Measurements from ENCODE around the gene SLC7A6OS. TPM values are rescaled to one million over a fixed set of nuclear protein-coding genes. Genes with fewer than 3 reads are reported as not detected.

The SLC7A6OS gene
- total RNA-seq, 6 experiments from 2014 or later, result 10.5 to 16.2 (median 13.7) TPM

DNA sequence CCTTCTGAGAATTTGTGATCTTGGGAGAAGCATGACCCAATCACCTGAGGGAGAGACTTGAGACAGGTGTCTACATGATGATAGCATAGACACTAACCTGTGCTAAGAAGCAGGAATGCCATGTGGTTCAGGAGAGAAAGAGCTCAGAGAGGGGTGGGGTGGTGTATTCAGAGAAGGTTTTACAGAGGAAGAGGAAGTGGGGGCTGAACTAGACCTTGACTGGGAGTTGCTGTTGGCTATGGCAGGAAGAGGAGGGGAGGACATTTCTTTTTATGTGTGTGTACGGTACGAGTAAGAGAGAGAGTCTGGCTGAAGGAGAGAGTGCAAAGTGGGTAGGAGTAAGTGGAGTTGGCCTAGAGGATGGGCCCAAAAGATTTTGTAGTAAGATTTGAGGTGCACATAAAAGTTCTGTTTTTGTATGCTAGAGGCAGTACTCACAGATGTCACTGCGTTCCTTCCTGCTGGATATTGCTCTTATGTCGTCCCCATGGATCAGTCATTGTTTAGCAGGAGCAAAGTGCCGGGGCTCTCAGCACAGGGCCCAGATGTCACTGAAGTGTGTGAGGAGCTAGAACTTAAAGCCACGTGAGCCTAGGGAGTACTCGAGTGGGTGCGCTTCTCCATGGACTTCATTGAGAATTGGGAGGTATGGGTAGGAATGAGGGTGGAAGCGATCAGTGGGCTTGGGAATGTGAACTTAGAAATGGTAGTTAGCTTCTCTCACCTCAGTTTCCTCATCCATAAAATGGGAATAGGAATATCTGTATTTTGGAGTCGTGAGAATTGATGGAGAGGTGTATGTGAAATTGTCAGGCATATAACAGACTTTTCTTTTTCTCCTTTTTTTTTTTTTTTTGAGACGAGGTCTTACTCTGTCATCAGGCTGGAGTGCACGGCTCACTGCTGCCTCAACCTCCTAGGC, 24.3 kb downstream of the SLC7A6OS start:
- peak overlapping the region; percentile 65 for H3K27ac Mint-ChIP-seq
- no peak for DNase-seq
- no peaks in the 10 kb centered on the region for H3K9me3 Mint-ChIP-seq
- H3K36me3 Mint-ChIP-seq (ENCODE audit: low read depth), result peaks cover 63% of the 10 kb centered on the region
- H3K27me3 Mint-ChIP-seq (ENCODE audit: insufficient read depth), result peaks cover 4% of the 10 kb centered on the region; the same call in 1 of the 2 replicates
- peak overlapping the region; percentile 0; the same call in 1 of the 2 replicates for H3K4me3 Mint-ChIP-seq
- peaks cover 57% of the 10 kb centered on the region for H3K4me1 Mint-ChIP-seq (ENCODE audit: low read depth)
- TF ChIP-seq, protein P1, sequence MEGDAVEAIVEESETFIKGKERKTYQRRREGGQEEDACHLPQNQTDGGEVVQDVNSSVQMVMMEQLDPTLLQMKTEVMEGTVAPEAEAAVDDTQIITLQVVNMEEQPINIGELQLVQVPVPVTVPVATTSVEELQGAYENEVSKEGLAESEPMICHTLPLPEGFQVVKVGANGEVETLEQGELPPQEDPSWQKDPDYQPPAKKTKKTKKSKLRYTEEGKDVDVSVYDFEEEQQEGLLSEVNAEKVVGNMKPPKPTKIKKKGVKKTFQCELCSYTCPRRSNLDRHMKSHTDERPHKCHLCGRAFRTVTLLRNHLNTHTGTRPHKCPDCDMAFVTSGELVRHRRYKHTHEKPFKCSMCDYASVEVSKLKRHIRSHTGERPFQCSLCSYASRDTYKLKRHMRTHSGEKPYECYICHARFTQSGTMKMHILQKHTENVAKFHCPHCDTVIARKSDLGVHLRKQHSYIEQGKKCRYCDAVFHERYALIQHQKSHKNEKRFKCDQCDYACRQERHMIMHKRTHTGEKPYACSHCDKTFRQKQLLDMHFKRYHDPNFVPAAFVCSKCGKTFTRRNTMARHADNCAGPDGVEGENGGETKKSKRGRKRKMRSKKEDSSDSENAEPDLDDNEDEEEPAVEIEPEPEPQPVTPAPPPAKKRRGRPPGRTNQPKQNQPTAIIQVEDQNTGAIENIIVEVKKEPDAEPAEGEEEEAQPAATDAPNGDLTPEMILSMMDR (IDR thresholded peaks at IDR 0.05), result no peak

DNA sequence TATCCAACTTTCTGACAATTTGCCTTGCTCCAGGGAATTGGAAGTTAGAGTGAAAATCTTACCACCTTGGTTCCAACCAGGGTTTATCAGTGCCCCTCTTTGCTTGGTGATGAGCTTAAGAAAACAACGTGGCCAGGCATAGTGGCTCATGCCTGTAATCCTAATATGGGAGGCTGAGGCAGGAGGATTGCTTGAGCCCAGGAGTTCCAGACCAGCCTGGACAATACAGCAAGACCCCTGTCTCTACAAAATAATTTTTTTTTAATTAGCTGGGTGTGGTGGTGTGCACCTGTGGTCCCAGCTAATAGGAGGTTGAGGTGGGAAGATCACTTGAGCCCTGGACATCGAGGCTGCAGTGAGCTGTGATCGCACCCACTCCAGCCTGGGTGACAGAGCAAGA, 25.1 kb downstream of the SLC7A6OS start:
- peaks cover 61% of the 10 kb centered on the region for H3K36me3 Mint-ChIP-seq (ENCODE audit: low read depth)
- no peaks in the 10 kb centered on the region for H3K9me3 Mint-ChIP-seq
- no peak overlapping the region for H3K4me3 Mint-ChIP-seq
- DNase-seq, result no peak
- H3K27me3 Mint-ChIP-seq (ENCODE audit: insufficient read depth), result peaks cover 1% of the 10 kb centered on the region; the same call in 1 of the 2 replicates
- TF ChIP-seq, protein P1 (IDR thresholded peaks at IDR 0.05), result no peak
- peak overlapping the region; percentile 65; the same call in 1 of the 2 replicates for H3K27ac Mint-ChIP-seq
- peaks cover 51% of the 10 kb centered on the region for H3K4me1 Mint-ChIP-seq (ENCODE audit: low read depth)

DNA sequence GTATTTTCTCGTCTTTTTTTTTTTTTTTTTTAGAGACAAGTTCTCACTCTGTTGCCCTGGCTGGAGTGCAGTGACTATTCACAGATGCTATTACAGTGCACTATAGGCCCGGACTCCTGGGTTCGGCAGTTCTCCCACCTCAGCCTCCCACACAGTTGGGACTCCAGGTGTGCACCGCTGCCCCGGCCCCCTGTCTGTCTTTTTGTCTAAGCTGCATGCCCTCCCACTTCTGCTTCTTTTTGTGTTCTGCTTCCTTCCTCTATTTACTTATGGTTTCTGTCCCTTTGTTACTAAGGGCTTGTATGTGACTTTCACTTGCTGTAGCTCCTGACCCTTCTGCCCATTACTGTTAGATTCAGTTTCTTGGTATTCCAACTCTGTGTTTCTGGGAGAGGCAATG, 25.9 kb downstream of the SLC7A6OS start:
- TF ChIP-seq, protein P1 (IDR thresholded peaks at IDR 0.05), result no peak
- Mint-ChIP-seq H3K36me3 (ENCODE audit: low read depth) (peaks cover 59% of the 10 kb centered on the region), H3K4me1 (ENCODE audit: low read depth) (peaks cover 43% of the 10 kb centered on the region), H3K9me3 (no peaks in the 10 kb centered on the region), H3K4me3 (no peak overlapping the region), H3K27me3 (ENCODE audit: insufficient read depth) (no peaks in the 10 kb centered on the region; the same call in 1 of the 2 replicates), H3K27ac (0 out of 2 replicates have a peak overlapping the region, but pooled peaks have one; percentile 8)
- no peak for DNase-seq

DNA sequence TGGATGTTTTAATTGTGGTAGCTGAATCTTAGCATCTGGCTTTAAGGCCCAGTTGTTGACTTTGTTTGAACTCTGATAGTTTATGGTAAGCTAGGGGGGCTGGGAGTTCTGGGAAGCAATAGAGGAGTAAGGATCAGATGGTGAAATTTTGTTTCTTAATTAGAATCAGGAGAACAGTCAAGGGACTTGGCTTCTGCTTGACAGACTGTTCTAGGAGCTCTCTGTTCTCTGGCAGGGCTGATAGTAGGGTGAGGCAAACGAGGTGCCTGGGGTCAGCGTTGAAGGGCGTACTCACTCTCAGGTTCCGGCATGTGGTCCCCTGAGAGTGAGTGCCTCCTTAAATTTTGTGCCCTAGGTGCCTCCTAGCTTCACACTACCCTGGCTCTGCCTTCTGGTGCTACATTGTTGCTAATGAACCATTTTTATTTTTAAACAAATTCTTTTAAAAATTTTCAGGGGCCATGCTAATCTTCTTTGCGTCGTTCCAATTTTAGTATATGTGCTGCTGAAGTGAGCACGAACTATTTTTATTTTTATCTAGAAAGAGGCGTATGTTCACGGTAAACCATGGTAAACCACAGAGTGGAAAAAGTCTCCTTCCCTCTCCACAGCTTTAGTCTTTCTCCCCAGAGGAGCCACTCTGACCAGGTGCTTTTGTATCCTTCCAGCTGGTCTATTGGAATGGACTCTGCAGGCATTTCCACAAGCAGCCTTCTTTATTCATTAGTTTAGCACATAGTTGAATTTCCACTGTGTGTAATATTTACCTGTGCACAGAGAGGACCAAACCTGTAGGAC, 26.7 kb downstream of the SLC7A6OS start:
- peaks cover 58% of the 10 kb centered on the region for H3K36me3 Mint-ChIP-seq (ENCODE audit: low read depth)
- H3K27me3 Mint-ChIP-seq (ENCODE audit: insufficient read depth), result no peaks in the 10 kb centered on the region; the same call in 1 of the 2 replicates
- TF ChIP-seq, protein P1 (IDR thresholded peaks at IDR 0.05), result no peak
- DNase-seq, result no peak
- no peak overlapping the region for H3K4me3 Mint-ChIP-seq
- no peaks in the 10 kb centered on the region for H3K9me3 Mint-ChIP-seq
- H3K27ac Mint-ChIP-seq, result no peak overlapping the region
- H3K4me1 Mint-ChIP-seq (ENCODE audit: low read depth), result peaks cover 35% of the 10 kb centered on the region

DNA sequence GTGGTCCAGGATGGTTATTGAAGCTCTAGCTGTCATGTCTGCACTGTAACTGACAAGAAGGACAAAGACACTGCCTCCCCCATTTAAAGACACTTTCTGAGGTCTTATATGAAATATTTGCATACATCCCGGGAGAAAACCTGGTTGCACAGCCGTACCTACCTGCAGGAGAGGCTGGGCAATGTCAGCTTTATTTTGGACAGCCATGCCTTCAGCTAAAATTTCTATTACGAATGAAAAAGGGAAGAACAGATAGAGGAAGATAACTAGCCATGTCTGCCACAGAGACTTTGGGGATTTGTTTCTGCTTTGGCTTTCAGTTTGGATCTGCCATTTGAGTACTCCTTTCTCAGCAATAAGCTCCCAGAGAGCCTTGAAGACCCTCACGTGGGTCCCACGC, 27.4 kb downstream of the SLC7A6OS start:
- Mint-ChIP-seq H3K27ac (no peak overlapping the region), H3K4me3 (no peak overlapping the region), H3K9me3 (no peaks in the 10 kb centered on the region), H3K4me1 (ENCODE audit: low read depth) (peaks cover 33% of the 10 kb centered on the region), H3K27me3 (ENCODE audit: insufficient read depth) (no peaks in the 10 kb centered on the region; the same call in 1 of the 2 replicates), H3K36me3 (ENCODE audit: low read depth) (peaks cover 57% of the 10 kb centered on the region)
- no peak for DNase-seq
- TF ChIP-seq, protein P1 (IDR thresholded peaks at IDR 0.05), result no peak
